DOHH2 (cell line): ENCODE measurements around the gene TBC1D22A.

ENCODE experiments used
- H3F3A ChIP-seq: fragments of 200-600 bp; sonication (generic), shearing (Covaris generic); 2 replicates; pipeline ENCODE4 v1.6.0; 2016; ENCODE audit warnings: antibody characterized with exemption, mild to moderate bottlenecking; ENCODE audit not compliant: control insufficient read depth, insufficient read depth
- H3K27ac ChIP-seq: fragments of 200-600 bp; sonication (generic); 2 replicates; pipeline ENCODE4 v1.5.1; 2014; ENCODE audit warnings: low read depth, mild to moderate bottlenecking, low read length, moderate library complexity
- H3K27me3 ChIP-seq: fragments of 200-600 bp; sonication (generic); 2 replicates; pipeline ENCODE4 v1.6.1; 2014; ENCODE audit warnings: mild to moderate bottlenecking, low read length, mixed read lengths; ENCODE audit not compliant: control insufficient read depth
- H3K36me3 ChIP-seq: fragments of 200-600 bp; sonication (generic); 2 replicates; pipeline ENCODE4 v1.6.1; 2014; ENCODE audit warnings: mild to moderate bottlenecking, low read length, moderate library complexity, mixed read lengths; ENCODE audit not compliant: control insufficient read depth
- H3K4me1 ChIP-seq: fragments of 200-600 bp; sonication (generic); 2 replicates; pipeline ENCODE4 v1.6.1; 2014; ENCODE audit warnings: mild to moderate bottlenecking, low read length, mixed read lengths; ENCODE audit not compliant: control insufficient read depth
- H3K4me2 ChIP-seq: fragments of 200-600 bp; sonication (generic); 2 replicates; pipeline ENCODE4 v1.6.0; 2014; ENCODE audit warnings: mild to moderate bottlenecking, low read length, moderate library complexity
- H3K4me3 ChIP-seq: fragments of 200-600 bp; sonication (generic); 2 replicates; pipeline ENCODE4 v1.5.1; 2014; ENCODE audit warnings: mild to moderate bottlenecking, low read length, mixed read lengths
- H3K79me2 ChIP-seq: fragments of 200-600 bp; sonication (generic); 2 replicates; pipeline ENCODE4 v1.6.1; 2014; ENCODE audit warnings: mild to moderate bottlenecking, low read length, mixed read lengths; ENCODE audit not compliant: control insufficient read depth
- H3K9me2 ChIP-seq: fragments of 200-600 bp; sonication (generic); replicated peaks from 2 replicates; pipeline ENCODE4 v1.6.1; 2014; ENCODE audit warnings: mild to moderate bottlenecking, low read length, mixed read lengths; ENCODE audit not compliant: control insufficient read depth
- H3K9me3 ChIP-seq: fragments of 200-600 bp; sonication (generic); 2 replicates; pipeline ENCODE4 v1.6.1; 2014; ENCODE audit warnings: antibody characterized with exemption, low read length, mixed read lengths; ENCODE audit not compliant: control insufficient read depth, insufficient read depth
- H4K20me1 ChIP-seq: fragments of 200-600 bp; sonication (generic); 2 replicates; pipeline ENCODE4 v1.6.0; 2014; ENCODE audit warnings: low read depth, mild to moderate bottlenecking, antibody characterized with exemption, low read length, moderate library complexity; ENCODE audit not compliant: control insufficient read depth, insufficient read depth
- CTCF ChIP-seq: fragments of 200-600 bp; sonication (generic); IDR thresholded peaks from one replicate; pipeline ENCODE4 v1.5.1; 2014; ENCODE audit warnings: antibody characterized with exemption, mild to moderate bottlenecking, low read depth, low read length; ENCODE audit not compliant: poor library complexity, severe bottlenecking
- EZH2phosphoT487 ChIP-seq: fragments of 200-600 bp; sonication (generic); IDR thresholded peaks from 2 replicates; pipeline ENCODE4 v1.6.1; 2017; ENCODE audit warnings: borderline replicate concordance, mild to moderate bottlenecking, antibody characterized with exemption, low read length, moderate library complexity, mixed read lengths

The TBC1D22A gene

GRCh38 chr22:46970411-46971098, 208.1 kb downstream of the TBC1D22A start:
- H3K4me3 ChIP-seq: peak overlapping the region; percentile 10; the same call in 1 of the 2 replicates
- H3K4me1 ChIP-seq: peaks cover 39% of the 10 kb centered on the region
- peaks cover 56% of the 10 kb centered on the region for H3K79me2 ChIP-seq
- H3K4me2 ChIP-seq: peak overlapping the region; percentile 48
- H4K20me1 ChIP-seq: peaks cover 41% of the 10 kb centered on the region; the same call in 1 of the 2 replicates
- TF ChIP-seq CTCF: no peak
- TF ChIP-seq EZH2phosphoT487: no peak
- H3K9me2 ChIP-seq: no peaks in the 10 kb centered on the region
- H3K36me3 ChIP-seq: peaks cover 36% of the 10 kb centered on the region
- H3K27me3 ChIP-seq: no peaks in the 10 kb centered on the region
- H3K9me3 ChIP-seq: no peaks in the 10 kb centered on the region
- peaks cover 10% of the 10 kb centered on the region for H3F3A ChIP-seq
- H3K27ac ChIP-seq: peak overlapping the region; percentile 69

GRCh38 chr22:46971099-46971763, 208.8 kb downstream of the TBC1D22A start:
- Histone ChIP-seq H4K20me1 (peaks cover 41% of the 10 kb centered on the region; the same call in 1 of the 2 replicates), H3K9me3 (no peaks in the 10 kb centered on the region), H3K9me2 (no peaks in the 10 kb centered on the region), H3K4me3 (peak overlapping the region; percentile 10; the same call in 1 of the 2 replicates), H3K79me2 (peaks cover 56% of the 10 kb centered on the region), H3K27me3 (no peaks in the 10 kb centered on the region), H3K27ac (peak overlapping the region; percentile 69), H3F3A (peaks cover 10% of the 10 kb centered on the region), H3K4me2 (peak overlapping the region; percentile 64), H3K4me1 (peaks cover 39% of the 10 kb centered on the region), H3K36me3 (peaks cover 42% of the 10 kb centered on the region)
- TF ChIP-seq CTCF (no peak), EZH2phosphoT487 (no peak)

GRCh38 chr22:46971764-46972125, 209.3 kb downstream of the TBC1D22A start:
- Histone ChIP-seq H3F3A (peaks cover 10% of the 10 kb centered on the region), H3K4me3 (no peak overlapping the region), H3K27me3 (no peaks in the 10 kb centered on the region), H3K4me2 (peak overlapping the region; percentile 64), H3K79me2 (peaks cover 56% of the 10 kb centered on the region), H3K36me3 (peaks cover 48% of the 10 kb centered on the region), H4K20me1 (peaks cover 41% of the 10 kb centered on the region; the same call in 1 of the 2 replicates), H3K9me3 (no peaks in the 10 kb centered on the region), H3K27ac (peak overlapping the region; percentile 69), H3K4me1 (peaks cover 39% of the 10 kb centered on the region), H3K9me2 (no peaks in the 10 kb centered on the region)
- TF ChIP-seq EZH2phosphoT487 (no peak), CTCF (no peak)
